SKM-1 (cell line): ENCODE results near the gene CENPB.

Experiments
- DNase-seq: peaks from one replicate; lab custom pipeline; 2025; ENCODE audit not compliant: unreplicated experiment; lab: John Stamatoyannopoulos, UW

CENPB gene

GRCh38 chr20:3812259-3812681, 25.7 kb upstream of the CENPB start:
- DNase-seq: no peak

- DNase-seq: no peak
Measured at GRCh38 chr20:3811467-3812258, 25.1 kb upstream of the CENPB start.

GRCh38 chr20:3808544-3808943, 22.0 kb upstream of the CENPB start:
- no peak for DNase-seq

- DNase-seq: no peak
Measured at GRCh38 chr20:3804781-3805180, 18.2 kb upstream of the CENPB start.

GRCh38 chr20:3804254-3804751, 17.8 kb upstream of the CENPB start:
- DNase-seq: no peak

GRCh38 chr20:3803854-3804253, 17.3 kb upstream of the CENPB start:
- DNase-seq: no peak

GRCh38 chr20:3803289-3803688, 16.7 kb upstream of the CENPB start:
- no peak for DNase-seq

GRCh38 chr20:3802524-3803239, 16.1 kb upstream of the CENPB start:
- no peak for DNase-seq

- no peak for DNase-seq
Measured at GRCh38 chr20:3801846-3802245, 15.3 kb upstream of the CENPB start.

- DNase-seq: no peak
Measured at GRCh38 chr20:3801299-3801698, 14.8 kb upstream of the CENPB start.

GRCh38 chr20:3800878-3801260, 14.3 kb upstream of the CENPB start:
- no peak for DNase-seq

GRCh38 chr20:3800256-3800877, 13.8 kb upstream of the CENPB start:
- DNase-seq: no peak

GRCh38 chr20:3798908-3799248, 12.3 kb upstream of the CENPB start:
- no peak for DNase-seq

- no peak for DNase-seq
Measured at GRCh38 chr20:3798373-3798768, 11.8 kb upstream of the CENPB start.

- no peak for DNase-seq
Measured at GRCh38 chr20:3797592-3798372, 11.2 kb upstream of the CENPB start.

GRCh38 chr20:3797226-3797545, 10.6 kb upstream of the CENPB start:
- no peak for DNase-seq

- no peak for DNase-seq
Measured at GRCh38 chr20:3796477-3797225, 10.1 kb upstream of the CENPB start.

GRCh38 chr20:3795511-3796468, 9.2 kb upstream of the CENPB start, which contains the start of gene CDC25B:
Gene CDC25B (plus strand): TSS chr20:3796310. CDS start chr20:3796532, 222 bp downstream.
- DNase-seq: peak; percentile 29

GRCh38 chr20:3794701-3795420, 8.3 kb upstream of the CENPB start:
- no peak for DNase-seq
